Duodenal mucosa (tissue), 2 donors: ENCODE measurements around the gene SPINK4.

Experiments
- H3K27ac ChIP-seq: one replicate; pipeline ENCODE4 v1.7.0; 2013; ENCODE audit warnings: low read depth, low read length
- H3K27me3 ChIP-seq, 2 donors: one replicate each; pipeline ENCODE4 v1.7.0; 2013; ENCODE audit warnings: low read length in 2 of 2, control low read depth in 1 of 2; ENCODE audit not compliant: insufficient read depth in 2 of 2, control insufficient read depth in 1 of 2
- H3K36me3 ChIP-seq, 2 donors: one replicate each; pipeline ENCODE4 v1.7.0; 2013; ENCODE audit warnings: low read length in 2 of 2, control low read depth in 1 of 2; ENCODE audit not compliant: insufficient read depth in 2 of 2, control insufficient read depth in 1 of 2
- H3K4me1 ChIP-seq, 2 donors: one replicate each; pipeline ENCODE4 v1.7.0; 2013; ENCODE audit warnings: low read length in 2 of 2, control low read depth in 1 of 2; ENCODE audit not compliant: insufficient read depth in 2 of 2, control insufficient read depth in 1 of 2
- H3K4me3 ChIP-seq, 2 donors: one replicate each; pipeline ENCODE4 v1.7.0; 2013; ENCODE audit warnings: low read length in 2 of 2, low read depth in 1 of 2
- H3K9ac ChIP-seq, 2 donors: one replicate each; pipeline ENCODE4 v1.7.0; 2013; ENCODE audit warnings: low read length in 2 of 2, low read depth in 1 of 2
- H3K9me3 ChIP-seq, 2 donors: one replicate each; pipeline ENCODE4 v1.7.0; 2013; ENCODE audit warnings: low read length in 2 of 2, control low read depth in 1 of 2; ENCODE audit not compliant: control insufficient read depth in 1 of 2

Gene SPINK4

DNA sequence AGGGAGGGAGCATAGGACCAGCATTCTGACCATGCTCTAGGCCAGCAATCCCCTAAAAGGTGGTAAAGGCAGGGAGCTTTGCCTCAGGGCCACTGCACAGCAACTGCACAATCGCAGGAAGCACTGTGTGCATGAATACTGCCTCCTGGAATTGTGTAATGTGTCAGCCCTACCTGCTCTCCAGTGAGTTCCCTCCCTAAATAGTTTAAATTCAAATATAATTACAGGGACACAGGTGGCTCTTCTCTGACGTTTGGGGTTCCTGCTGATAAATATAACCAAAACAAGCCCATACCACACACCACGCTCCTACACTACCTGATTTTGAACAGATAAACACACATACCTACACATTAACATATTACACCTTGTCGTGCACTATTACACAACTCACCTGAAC is 15.5 kb downstream of the SPINK4 start:
- peaks cover 53 to 79% of the 10 kb centered on the region in 2 donors for H3K36me3 ChIP-seq
- no peak overlapping the region for H3K27ac ChIP-seq
- no peak overlapping the region for H3K4me3 ChIP-seq
- no peak overlapping the region for H3K9ac ChIP-seq
- no peaks in the 10 kb centered on the region for H3K9me3 ChIP-seq
- H3K27me3 ChIP-seq: no peaks in the 10 kb centered on the region
- no peaks in the 10 kb centered on the region for H3K4me1 ChIP-seq

DNA sequence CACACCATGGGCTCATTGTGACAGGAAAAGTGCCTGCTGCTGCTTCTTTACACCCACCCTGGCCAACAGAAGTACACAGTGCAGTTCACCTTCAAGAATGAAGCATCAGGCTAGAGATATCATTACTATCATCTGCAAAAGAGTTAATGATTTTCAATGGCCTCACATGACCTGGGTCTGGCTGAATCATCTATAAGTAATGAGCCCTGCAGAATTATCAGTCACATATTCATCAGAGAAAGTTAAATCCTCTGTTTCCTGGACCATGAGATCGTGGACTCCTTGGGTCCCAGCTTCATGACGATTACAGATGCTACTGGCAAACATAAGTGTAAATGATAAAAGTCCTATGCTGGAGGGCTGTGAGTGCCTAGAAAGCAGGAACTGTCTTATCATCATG is 16.3 kb downstream of the SPINK4 start:
- no peak overlapping the region for H3K27ac ChIP-seq
- H3K4me3 ChIP-seq: no peak overlapping the region
- H3K36me3 ChIP-seq: peaks cover 59 to 85% of the 10 kb centered on the region in 2 donors
- no peak overlapping the region for H3K9ac ChIP-seq
- H3K27me3 ChIP-seq: no peaks in the 10 kb centered on the region
- no peaks in the 10 kb centered on the region for H3K4me1 ChIP-seq
- H3K9me3 ChIP-seq: no peaks in the 10 kb centered on the region

DNA sequence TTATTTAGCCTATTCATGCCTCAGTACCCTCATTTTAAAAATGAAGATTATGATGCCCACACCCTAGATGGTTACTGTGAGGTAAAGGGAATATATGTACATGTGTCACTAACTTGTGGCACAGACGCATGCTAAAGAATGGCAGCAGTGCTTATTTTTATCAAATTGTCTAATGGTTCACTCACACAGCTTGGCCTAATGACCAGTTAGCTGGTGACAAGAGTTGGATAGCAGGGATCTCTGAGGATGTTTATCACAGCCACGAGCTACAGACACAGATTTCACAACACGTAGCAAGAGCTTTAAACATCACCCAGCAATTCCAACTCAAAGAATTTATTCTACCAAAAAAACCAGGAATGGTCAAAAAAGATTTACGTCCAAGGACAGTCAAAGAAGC is 17.3 kb downstream of the SPINK4 start:
- H3K4me1 ChIP-seq: no peaks in the 10 kb centered on the region
- no peak overlapping the region for H3K4me3 ChIP-seq
- no peaks in the 10 kb centered on the region for H3K9me3 ChIP-seq
- H3K36me3 ChIP-seq: peaks cover 65 to 90% of the 10 kb centered on the region in 2 donors
- no peak overlapping the region for H3K27ac ChIP-seq
- H3K27me3 ChIP-seq: no peaks in the 10 kb centered on the region
- H3K9ac ChIP-seq: no peak overlapping the region

- Histone ChIP-seq H3K9ac (no peak overlapping the region), H3K27me3 (no peaks in the 10 kb centered on the region), H3K27ac (no peak overlapping the region), H3K4me3 (no peak overlapping the region), H3K9me3 (no peaks in the 10 kb centered on the region), H3K4me1 (peaks cover 12 to 19% of the 10 kb centered on the region in 2 donors), H3K36me3 (peaks cover 46 to 61% of the 10 kb centered on the region in 2 donors)
Measured at GRCh38 chr9:33260372-33260771, 20.4 kb downstream of the SPINK4 start.

- H3K36me3 ChIP-seq: peaks cover 43 to 52% of the 10 kb centered on the region in 2 donors
- no peaks in the 10 kb centered on the region for H3K27me3 ChIP-seq
- H3K4me3 ChIP-seq: peak overlapping the region; percentile 98 to 99
- H3K9me3 ChIP-seq: no peaks in the 10 kb centered on the region
- peak overlapping the region; percentile 84 for H3K27ac ChIP-seq
- peak overlapping the region; percentile 96 to 98 for H3K9ac ChIP-seq
- H3K4me1 ChIP-seq: peaks cover 24 to 33% of the 10 kb centered on the region in 2 donors
Measured at GRCh38 chr9:33263131-33264002, 23.4 kb downstream of the SPINK4 start.

DNA sequence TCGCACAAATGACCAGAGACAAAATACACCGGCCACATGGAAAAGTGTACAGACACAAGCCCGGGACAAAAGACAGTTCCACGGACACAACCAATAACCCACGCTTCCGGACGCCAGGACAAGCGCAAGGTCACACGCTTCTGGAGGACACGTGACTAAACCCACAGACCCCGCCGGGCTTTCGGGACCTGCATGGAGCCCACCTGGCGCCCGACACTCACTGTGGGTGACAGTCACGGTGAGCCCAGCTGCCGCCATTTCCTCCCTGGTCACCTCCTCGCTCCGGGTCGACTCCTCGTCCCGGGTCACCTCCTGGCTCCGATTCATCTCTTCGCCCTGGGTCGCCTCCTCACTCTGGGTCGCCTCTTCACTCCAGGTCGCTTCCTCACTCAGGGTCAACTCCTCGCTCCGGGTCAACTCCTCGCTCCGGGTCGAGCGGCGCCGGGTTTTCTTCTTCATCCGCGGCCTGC is 24.1 kb downstream of the SPINK4 start:
- H3K27ac ChIP-seq: peak overlapping the region; percentile 84
- H3K9ac ChIP-seq: peak overlapping the region; percentile 96 to 98
- no peaks in the 10 kb centered on the region for H3K9me3 ChIP-seq
- peak overlapping the region; percentile 98 to 99 for H3K4me3 ChIP-seq
- peaks cover 38 to 49% of the 10 kb centered on the region in 2 donors for H3K36me3 ChIP-seq
- H3K27me3 ChIP-seq: no peaks in the 10 kb centered on the region
- H3K4me1 ChIP-seq: peaks cover 24 to 33% of the 10 kb centered on the region in 2 donors

DNA sequence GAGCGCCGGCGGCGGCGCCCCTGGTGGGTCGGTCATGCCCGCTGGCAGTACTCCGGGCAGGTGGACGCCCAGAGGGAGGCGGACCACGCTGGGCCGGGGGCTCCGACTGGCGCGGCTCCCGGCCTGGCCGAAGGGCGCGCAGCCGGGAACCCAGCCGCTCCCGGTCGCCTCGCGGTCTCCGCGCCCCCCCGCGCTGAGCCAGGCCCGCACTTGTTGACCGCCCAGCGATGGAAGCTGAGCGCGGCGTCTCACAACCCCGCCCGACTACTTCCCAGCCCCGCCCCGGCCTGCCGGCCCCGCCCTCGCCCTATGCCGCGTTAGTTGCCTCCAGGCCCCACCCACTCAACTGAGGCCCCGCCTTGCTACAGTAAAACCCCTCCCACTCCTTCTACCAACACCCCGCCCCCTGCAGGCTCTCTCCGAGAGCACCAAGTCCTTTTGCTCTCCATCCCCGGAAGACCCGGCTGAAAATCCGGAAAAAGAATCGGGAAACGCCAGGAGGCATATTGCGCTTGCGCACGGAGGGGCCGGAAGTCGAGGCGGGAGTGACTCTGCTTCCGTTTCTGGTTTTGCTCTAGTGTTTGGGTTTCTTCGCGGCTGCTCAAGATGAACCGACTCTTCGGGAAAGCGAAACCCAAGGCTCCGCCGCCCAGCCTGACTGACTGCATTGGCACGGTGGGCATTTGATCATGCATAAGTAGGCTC is 24.7 kb downstream of the SPINK4 start, which contains the start of the genes BAG1 and CHMP5:
TSS of gene BAG1 (minus strand) at position 236 of the 705 bp plus-strand sequence.
TSS of gene CHMP5 (plus strand) at position 577 of the 705 bp plus-strand sequence. CDS start at position 607, 30 bp downstream.
- Histone ChIP-seq H3K4me3 (peak within 1 kb of the TSS; percentile 98 to 99), H3K27me3 (no peaks in the 10 kb centered on the region), H3K36me3 (peaks cover 35 to 47% of the 10 kb centered on the region in 2 donors), H3K9ac (peak within 1 kb of the TSS; percentile 96 to 98), H3K4me1 (peaks cover 24 to 33% of the 10 kb centered on the region in 2 donors), H3K27ac (peak within 1 kb of the TSS; percentile 84), H3K9me3 (no peaks in the 10 kb centered on the region)

- Histone ChIP-seq H3K27ac (peak overlapping the region; percentile 76), H3K36me3 (peaks cover 31 to 47% of the 10 kb centered on the region in 2 donors)
Measured at GRCh38 chr9:33265211-33265865, 25.4 kb downstream of the SPINK4 start.

DNA sequence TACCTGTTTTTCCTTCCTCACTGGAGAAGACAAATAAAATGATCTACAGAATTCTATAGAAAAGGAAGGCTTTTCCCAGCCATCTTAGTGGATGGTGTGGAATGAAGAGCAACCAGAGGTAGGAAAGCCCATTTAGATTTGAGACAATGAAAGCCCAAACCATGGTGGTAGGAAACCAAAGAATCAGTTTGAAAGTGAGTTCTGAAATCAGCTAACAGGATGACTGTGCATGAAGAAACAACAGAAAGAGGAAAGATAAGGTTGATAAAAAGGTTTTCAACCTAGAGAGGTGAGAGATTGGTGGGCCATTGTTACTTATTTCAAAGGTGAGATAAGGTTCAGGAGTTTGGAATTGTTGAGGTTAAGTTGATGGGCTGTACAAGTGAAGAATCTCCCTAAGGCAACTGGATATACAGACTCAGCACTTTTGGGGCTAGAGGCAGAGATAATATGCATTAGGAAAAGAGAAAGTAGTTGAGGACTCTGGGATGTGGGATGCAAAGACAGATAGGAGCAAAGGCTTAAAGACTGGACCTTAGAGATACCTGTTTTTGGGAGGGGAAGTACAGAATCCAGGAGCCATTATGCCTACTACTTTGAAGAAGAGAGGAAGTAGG is 27.3 kb downstream of the SPINK4 start:
- Histone ChIP-seq H3K4me3 (no peak overlapping the region), H3K27me3 (no peaks in the 10 kb centered on the region), H3K9ac (no peak overlapping the region), H3K27ac (no peak overlapping the region), H3K9me3 (no peaks in the 10 kb centered on the region), H3K36me3 (peaks cover 23 to 49% of the 10 kb centered on the region in 2 donors), H3K4me1 (peaks cover 24 to 38% of the 10 kb centered on the region in 2 donors)

More at GRCh38 chr9:33265211-33265865, 25.4 kb downstream of the SPINK4 start:
- Histone ChIP-seq H3K27me3 (no peaks in the 10 kb centered on the region), H3K4me3 (peak overlapping the region; percentile 94 to 97), H3K4me1 (peaks cover 24 to 33% of the 10 kb centered on the region in 2 donors), H3K9ac (peak overlapping the region; percentile 82 to 94), H3K9me3 (no peaks in the 10 kb centered on the region)
